GM18508 (cell line): ENCODE results near the gene IL1RAPL2.

Experiments used
- ATAC-seq: cut with Tn5 transposase; IDR thresholded peaks from one replicate; pipeline ENCODE4 v1.9.1; 2021; ENCODE audit warnings: moderate number of reproducible peaks; ENCODE audit not compliant: insufficient read depth, unreplicated experiment

The IL1RAPL2 gene

DNA sequence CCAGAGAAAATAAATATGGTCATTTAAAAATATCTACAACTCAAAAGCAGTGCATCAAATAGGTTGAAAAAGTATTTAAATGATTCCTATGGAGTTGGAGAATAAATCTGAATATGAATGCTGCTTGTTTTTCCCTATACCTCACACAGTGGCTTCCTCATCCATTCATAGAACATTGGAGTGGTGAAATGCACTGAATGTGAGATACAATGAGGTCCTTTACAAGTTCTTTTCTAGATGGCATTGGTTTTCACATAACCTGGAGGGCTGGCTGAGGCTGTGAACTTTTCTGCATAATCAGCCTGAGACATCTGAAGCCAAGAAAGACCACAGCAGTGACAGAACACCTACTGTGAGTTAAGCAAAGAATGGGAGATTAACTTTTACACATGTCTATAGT, 977.3 kb downstream of the IL1RAPL2 start:
- no peak for ATAC-seq

DNA sequence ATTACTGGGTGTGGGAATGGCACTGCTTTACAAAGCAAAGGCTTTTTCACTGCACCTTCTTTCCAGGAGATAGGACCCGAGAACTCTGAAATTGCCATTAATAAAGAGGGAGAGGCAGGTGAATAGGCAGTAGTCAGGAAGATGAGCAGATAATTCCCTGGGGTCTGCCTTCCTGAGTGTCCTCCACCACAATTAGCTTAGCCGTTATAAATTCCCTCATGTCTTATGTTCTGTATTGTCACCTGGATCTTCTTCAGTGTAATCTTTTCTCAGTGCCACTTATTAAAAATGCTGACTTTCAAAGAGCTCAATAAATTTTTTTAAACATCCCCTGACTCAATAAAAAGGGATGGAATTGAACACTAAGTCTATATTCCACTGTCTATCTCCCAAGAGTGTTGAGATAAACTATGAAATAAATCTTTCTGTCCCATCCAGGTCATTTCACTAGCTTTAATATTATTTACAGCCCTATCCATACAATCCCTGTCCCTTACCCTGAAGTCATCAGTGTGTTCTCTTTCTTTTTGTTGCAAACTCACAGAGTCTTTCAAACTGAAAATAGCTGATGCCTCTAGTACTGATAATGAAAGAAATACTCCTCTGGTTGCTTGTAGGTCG, 984.2 kb downstream of the IL1RAPL2 start:
- no peak for ATAC-seq

GRCh38 chrX:105552395-105552794, 986.4 kb downstream of the IL1RAPL2 start:
- ATAC-seq, result no peak

- ATAC-seq, result no peak
Observed at GRCh38 chrX:105553118-105553517, 987.1 kb downstream of the IL1RAPL2 start.

DNA sequence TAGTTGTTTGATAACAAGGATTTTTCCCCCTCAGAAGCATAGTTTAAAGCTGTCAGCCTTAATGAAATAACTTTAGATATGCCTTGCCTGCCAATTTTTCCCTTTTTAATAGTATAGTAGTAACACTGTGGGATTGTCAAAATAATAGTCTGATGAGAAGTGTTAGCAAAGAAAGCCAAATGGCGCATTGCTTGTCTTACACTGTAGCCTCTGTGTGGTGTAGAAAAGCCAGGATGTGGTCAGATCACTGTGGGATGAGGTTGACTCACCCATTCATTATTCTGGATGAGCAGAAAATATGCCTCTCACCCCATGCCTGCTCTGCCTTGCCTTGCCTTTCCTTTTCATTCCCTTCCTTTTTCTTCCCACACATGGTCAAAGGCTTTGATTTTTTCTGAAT, 998.5 kb downstream of the IL1RAPL2 start:
- ATAC-seq, result no peak

GRCh38 chrX:105565856-105566255, 999.9 kb downstream of the IL1RAPL2 start:
- ATAC-seq, result no peak

DNA sequence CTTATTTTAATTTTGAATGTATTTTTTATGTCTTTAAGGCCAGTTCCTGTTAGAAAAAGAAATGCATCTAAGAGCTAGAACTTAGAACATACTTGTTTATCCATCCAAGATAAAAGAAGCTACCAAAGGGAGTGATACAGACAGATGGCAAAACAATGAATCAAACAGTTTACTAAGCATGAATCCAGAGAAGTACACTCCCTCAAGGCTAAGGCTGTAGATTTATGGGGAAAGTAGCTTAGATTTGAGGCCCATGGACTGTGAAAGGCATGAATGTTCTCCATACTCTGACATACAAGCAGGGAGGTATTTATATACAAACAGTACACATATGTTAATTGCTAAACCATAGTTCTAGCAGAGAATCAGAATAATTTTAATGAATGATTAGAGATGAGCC, 1001.1 kb downstream of the IL1RAPL2 start:
- no peak for ATAC-seq

- ATAC-seq, result no peak
Observed at GRCh38 chrX:105608745-105609144, 1042.7 kb downstream of the IL1RAPL2 start.

- no peak for ATAC-seq
Observed at GRCh38 chrX:105609530-105609929, 1043.5 kb downstream of the IL1RAPL2 start.

DNA sequence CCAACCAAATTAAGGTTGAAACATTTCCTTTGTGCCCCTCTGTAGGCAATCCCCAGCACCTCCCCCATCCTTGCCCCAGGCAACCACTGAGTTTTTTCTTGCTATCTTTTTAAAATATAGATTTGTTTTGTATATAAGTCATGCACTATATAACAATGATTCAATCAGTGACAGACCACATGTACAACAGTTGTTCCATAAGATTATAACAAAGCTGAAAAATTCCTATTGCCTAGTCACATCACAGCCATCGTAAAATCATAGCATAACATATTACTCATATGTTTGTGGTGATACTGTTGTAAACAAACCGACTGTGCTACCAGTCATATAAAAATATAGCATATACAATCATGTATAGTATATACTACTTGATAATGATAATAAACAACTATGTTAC, 1044.4 kb downstream of the IL1RAPL2 start:
- no peak for ATAC-seq

DNA sequence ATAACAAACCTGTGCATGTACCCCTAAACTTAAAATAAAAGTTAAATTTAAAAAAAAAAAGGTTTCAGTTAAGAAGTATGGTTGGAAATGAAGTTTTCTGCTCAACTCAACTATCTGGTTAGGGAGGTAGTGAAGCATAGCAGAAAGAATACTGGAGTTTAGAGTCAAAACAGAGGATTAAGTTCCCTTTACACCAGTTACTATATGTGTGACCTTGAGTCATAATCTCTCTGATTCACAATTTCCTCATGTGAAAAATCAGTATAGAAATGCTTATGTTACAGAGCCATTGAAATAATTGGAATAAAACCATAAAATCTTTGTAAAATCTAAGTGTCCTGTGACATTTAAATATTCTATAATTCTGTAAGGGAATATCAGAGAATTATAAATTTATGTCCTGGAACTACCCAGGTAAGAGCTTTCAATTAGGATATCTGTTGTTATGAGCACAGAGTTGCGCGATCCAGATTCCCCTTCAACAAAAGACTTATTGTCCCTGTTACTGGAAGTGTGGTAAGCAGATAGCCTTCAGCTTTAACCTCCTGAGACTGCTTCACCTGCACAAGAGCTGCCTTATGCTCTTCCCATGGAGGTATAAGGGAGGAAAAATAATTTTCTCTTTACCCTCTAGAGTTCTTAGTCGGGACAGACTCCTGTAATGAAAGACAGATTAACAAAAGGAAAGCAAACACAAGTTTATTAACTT, 1052.5 kb downstream of the IL1RAPL2 start:
- no peak for ATAC-seq

DNA sequence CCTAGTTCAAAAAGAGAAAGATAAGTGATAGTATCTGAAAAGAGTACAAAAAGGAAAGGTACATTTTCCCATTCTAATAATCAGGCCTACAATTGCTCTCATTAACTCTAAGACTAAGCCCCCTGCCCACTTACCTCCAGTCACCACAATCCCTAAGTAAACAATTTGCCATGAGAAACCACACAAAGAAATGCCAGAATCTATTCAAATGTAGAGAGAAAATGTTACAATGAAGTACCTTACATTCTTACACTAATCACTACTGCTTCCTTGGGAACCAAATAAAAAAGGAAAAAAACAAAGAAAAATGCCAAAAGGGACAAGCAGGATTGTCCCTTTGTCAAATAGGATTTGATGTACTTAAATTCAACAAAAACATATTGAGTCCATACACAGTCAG, 1068.2 kb downstream of the IL1RAPL2 start:
- no peak for ATAC-seq

DNA sequence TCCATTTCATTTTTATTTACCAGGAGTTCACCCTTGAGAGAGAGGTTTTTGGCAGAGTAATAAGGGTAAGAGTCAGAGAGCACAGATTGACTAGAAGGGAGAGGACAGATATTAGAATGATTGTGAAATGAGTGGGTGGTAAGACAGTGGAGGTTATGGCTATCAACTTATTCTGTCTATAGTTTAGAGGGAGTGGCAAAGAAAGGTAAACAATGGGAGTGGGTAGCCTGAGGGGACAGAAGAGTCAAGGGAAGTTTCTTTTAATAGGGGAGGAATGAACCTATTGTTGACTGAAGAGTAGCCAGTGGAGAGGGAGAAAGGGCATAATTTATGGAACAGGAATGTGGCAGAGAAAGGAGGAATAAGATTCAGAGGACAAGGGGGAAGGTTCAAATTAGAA, 1069.8 kb downstream of the IL1RAPL2 start:
- no peak for ATAC-seq

- ATAC-seq, result no peak
Observed at GRCh38 chrX:105636667-105637066, 1070.7 kb downstream of the IL1RAPL2 start.

- ATAC-seq, result no peak
Observed at GRCh38 chrX:105645667-105646357, 1079.8 kb downstream of the IL1RAPL2 start.

DNA sequence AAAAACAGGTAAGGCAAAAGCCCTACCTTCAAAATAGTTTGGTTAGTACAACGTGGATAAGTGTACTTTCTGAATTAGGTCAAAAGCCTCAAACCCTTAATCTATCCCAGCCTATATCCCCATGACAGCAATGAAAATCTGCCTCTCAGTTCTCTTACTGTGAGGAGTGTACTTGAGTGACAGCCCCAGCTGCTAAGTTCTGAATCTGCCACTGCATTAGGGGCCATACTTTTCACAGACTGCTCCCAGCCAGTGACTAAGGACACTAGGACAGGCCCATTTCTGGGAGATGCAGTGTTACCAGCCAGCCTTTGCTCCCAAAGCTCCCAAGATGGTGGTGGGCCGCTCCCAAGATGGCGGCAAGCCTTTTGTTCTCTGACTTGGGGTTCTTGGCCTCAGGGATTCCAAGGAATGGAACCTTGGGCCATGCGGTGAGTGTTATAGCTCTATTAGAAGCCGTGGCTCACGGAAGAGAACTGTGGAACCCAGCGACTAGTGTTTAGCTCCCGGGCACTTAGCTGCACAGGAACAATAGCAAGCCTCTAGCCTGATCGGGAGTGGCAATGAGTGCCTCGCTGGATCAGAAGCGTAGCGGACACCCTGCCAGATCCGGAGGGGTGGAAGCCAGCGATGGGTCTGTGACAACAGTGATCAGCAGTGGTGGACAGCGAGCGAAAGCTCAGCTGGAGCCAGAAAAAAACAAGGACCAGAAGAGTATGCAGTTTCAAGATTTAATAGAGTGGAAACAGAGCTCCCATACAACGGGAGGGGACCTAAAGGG, 1080.8 kb downstream of the IL1RAPL2 start:
- no peak for ATAC-seq

DNA sequence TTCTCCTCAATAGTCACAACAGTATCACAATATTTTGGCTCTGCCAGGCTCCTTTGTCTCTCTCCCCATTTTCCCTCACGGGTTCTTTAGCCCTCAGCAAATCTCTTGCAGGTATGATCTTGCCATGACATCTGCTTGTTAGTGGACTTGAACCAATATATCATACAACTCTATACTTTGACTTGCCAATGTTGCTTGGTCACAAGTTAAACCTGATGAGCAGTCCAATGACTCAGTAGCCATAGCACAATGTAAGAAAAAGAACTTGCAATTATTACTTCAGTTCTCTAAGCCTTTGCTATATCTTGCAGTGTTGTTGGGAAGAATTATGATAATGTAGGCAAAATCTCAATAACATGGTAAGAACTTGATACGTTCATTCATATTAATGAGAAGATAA, 1081.8 kb downstream of the IL1RAPL2 start:
- no peak for ATAC-seq

- no peak for ATAC-seq
Observed at GRCh38 chrX:105648732-105649131, 1082.7 kb downstream of the IL1RAPL2 start.

GRCh38 chrX:105650577-105650976, 1084.6 kb downstream of the IL1RAPL2 start:
- no peak for ATAC-seq

- ATAC-seq, result no peak
Observed at GRCh38 chrX:105650986-105651385, 1085.0 kb downstream of the IL1RAPL2 start.

- no peak for ATAC-seq
Observed at GRCh38 chrX:105653891-105654290, 1087.9 kb downstream of the IL1RAPL2 start.
